Measurements from ENCODE around the gene SAPCD2. TPM values are rescaled to one million over a fixed set of nuclear protein-coding genes. Genes with fewer than 3 reads are reported as not detected.

Gene SAPCD2
- total and polyA plus RNA-seq, 9 of the 15 experiments (the other 6 are each of a cell fraction or from before 2014, with no cell fraction given): 3.4 to 91.8 (median 18.8) TPM

- no peak for TF ChIP-seq ATF2 (CRISPR knock-in tag; IDR thresholded peaks at IDR 0.05)
- TF ChIP-seq ARID1B (IDR thresholded peaks at IDR 0.05): no peak
- TF ChIP-seq STAT5A (IDR thresholded peaks at IDR 0.05; ENCODE audit: borderline replicate concordance, low read length): no peak
- TF ChIP-seq, protein P1, sequence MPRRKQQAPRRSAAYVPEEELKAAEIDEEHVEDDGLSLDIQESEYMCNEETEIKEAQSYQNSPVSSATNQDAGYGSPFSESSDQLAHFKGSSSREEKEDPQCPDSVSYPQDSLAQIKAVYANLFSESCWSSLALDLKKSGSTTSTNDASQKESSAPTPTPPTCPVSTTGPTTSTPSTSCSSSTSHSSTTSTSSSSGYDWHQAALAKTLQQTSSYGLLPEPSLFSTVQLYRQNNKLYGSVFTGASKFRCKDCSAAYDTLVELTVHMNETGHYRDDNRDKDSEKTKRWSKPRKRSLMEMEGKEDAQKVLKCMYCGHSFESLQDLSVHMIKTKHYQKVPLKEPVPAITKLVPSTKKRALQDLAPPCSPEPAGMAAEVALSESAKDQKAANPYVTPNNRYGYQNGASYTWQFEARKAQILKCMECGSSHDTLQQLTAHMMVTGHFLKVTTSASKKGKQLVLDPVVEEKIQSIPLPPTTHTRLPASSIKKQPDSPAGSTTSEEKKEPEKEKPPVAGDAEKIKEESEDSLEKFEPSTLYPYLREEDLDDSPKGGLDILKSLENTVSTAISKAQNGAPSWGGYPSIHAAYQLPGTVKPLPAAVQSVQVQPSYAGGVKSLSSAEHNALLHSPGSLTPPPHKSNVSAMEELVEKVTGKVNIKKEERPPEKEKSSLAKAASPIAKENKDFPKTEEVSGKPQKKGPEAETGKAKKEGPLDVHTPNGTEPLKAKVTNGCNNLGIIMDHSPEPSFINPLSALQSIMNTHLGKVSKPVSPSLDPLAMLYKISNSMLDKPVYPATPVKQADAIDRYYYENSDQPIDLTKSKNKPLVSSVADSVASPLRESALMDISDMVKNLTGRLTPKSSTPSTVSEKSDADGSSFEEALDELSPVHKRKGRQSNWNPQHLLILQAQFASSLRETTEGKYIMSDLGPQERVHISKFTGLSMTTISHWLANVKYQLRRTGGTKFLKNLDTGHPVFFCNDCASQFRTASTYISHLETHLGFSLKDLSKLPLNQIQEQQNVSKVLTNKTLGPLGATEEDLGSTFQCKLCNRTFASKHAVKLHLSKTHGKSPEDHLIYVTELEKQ (CRISPR knock-in tag; IDR thresholded peaks at IDR 0.05): no peak
- 0 out of 2 replicates have a peak, but pooled peaks have one; percentile 6 for TF ChIP-seq ETV1 (tag; conservative IDR thresholded peaks at IDR 0.05; ENCODE audit: low read depth)
- TF ChIP-seq MTA2 (IDR thresholded peaks at IDR 0.05; ENCODE audit: low read depth): no peak
- no peak for TF ChIP-seq SMAD1 (IDR thresholded peaks at IDR 0.05; ENCODE audit: low read depth, low read length, partially characterized antibody)
- TF ChIP-seq ELK1 (CRISPR knock-in tag; IDR thresholded peaks at IDR 0.05): no peak
- no peak for TF ChIP-seq ZNF778 (CRISPR knock-in tag; IDR thresholded peaks at IDR 0.05)
- TF ChIP-seq GABPB2 (CRISPR knock-in tag; conservative IDR thresholded peaks at IDR 0.05): no peak
- TF ChIP-seq PCBP1 (IDR thresholded peaks at IDR 0.05; ENCODE audit: low read depth, low read length, poor library complexity, severe bottlenecking): peak; percentile 39
- no peak for TF ChIP-seq AFF1 (IDR thresholded peaks at IDR 0.05; ENCODE audit: low read depth in 1 of 2, partially characterized antibody in 2 of 2)
- TF ChIP-seq NR2C1 (IDR thresholded peaks at IDR 0.05): no peak
- no peak for TF ChIP-seq NR2C1 (tag; IDR thresholded peaks at IDR 0.05)
- no peak for TF ChIP-seq NR1H2 (CRISPR knock-in tag; IDR thresholded peaks at IDR 0.05)
- no peak for TF ChIP-seq ZNF12 (CRISPR knock-in tag; IDR thresholded peaks at IDR 0.05)
- TF ChIP-seq FOSL1 (tag; conservative IDR thresholded peaks at IDR 0.05): 0 out of 2 replicates have a peak, but pooled peaks have one; percentile 3
- TF ChIP-seq ZNF324 (CRISPR knock-in tag; IDR thresholded peaks at IDR 0.05): no peak
Measured at GRCh38 chr9:137086531-137087408, 16.4 kb upstream of the SAPCD2 start, which contains the start of gene MAN1B1 (continued).

Measured in K562 (cell line).